ENCODE results near the gene IL1RAPL2. TPM values are rescaled to one million over a fixed set of nuclear protein-coding genes. Genes with fewer than 3 reads are reported as not detected.
"Not testable (repeated sequence)": the region's sequence is repeated elsewhere in the genome, so short reads cannot be mapped to it uniquely, and the experiment has no call there.

Gene IL1RAPL2
- total RNA-seq, 1 donor from 2014 or later: not detected

- no peaks in the 10 kb centered on the region for H3K9me3 Mint-ChIP-seq (ENCODE audit: low read depth)
- H3K36me3 Mint-ChIP-seq (ENCODE audit: low read depth): no peaks in the 10 kb centered on the region
- H3K4me1 Mint-ChIP-seq (ENCODE audit: low read depth): no peaks in the 10 kb centered on the region
- H3K27ac Mint-ChIP-seq (ENCODE audit: unreplicated experiment): no peak overlapping the region
- H3K27me3 Mint-ChIP-seq (ENCODE audit: low read depth): peaks cover 5% of the 10 kb centered on the region
- DNase-seq (ENCODE audit: low spot score): no peak
- no peak overlapping the region for H3K4me3 Mint-ChIP-seq (ENCODE audit: unreplicated experiment)
- no peak for TF ChIP-seq CTCF (IDR thresholded peaks at IDR 0.05)
These were observed 660.5 kb downstream of the IL1RAPL2 start for GRCh38 chrX:105226499-105226898.

- Mint-ChIP-seq H3K36me3 (ENCODE audit: low read depth) (no peaks in the 10 kb centered on the region), H3K4me3 (ENCODE audit: unreplicated experiment) (no peak overlapping the region), H3K4me1 (ENCODE audit: low read depth) (no peaks in the 10 kb centered on the region), H3K27me3 (ENCODE audit: low read depth) (peaks cover 2% of the 10 kb centered on the region), H3K9me3 (ENCODE audit: low read depth) (no peaks in the 10 kb centered on the region), H3K27ac (ENCODE audit: unreplicated experiment) (no peak overlapping the region)
- no peak for TF ChIP-seq CTCF (IDR thresholded peaks at IDR 0.05)
- DNase-seq (ENCODE audit: low spot score): no peak
These were observed 662.6 kb downstream of the IL1RAPL2 start for GRCh38 chrX:105228602-105229001.

GRCh38 chrX:105229146-105229545 is 663.1 kb downstream of the IL1RAPL2 start:
- Mint-ChIP-seq H3K27me3 (ENCODE audit: low read depth) (no peaks in the 10 kb centered on the region), H3K27ac (ENCODE audit: unreplicated experiment) (no peak overlapping the region), H3K36me3 (ENCODE audit: low read depth) (no peaks in the 10 kb centered on the region), H3K4me1 (ENCODE audit: low read depth) (no peaks in the 10 kb centered on the region), H3K9me3 (ENCODE audit: low read depth) (no peaks in the 10 kb centered on the region), H3K4me3 (ENCODE audit: unreplicated experiment) (no peak overlapping the region)
- no peak for DNase-seq (ENCODE audit: low spot score)
- TF ChIP-seq CTCF (IDR thresholded peaks at IDR 0.05): no peak

GRCh38 chrX:105237407-105237806 is 671.4 kb downstream of the IL1RAPL2 start:
- H3K27me3 Mint-ChIP-seq (ENCODE audit: low read depth); DNase-seq (ENCODE audit: low spot score); H3K27ac Mint-ChIP-seq (ENCODE audit: unreplicated experiment); H3K36me3 Mint-ChIP-seq (ENCODE audit: low read depth); H3K9me3 Mint-ChIP-seq (ENCODE audit: low read depth); H3K4me1 Mint-ChIP-seq (ENCODE audit: low read depth); H3K4me3 Mint-ChIP-seq (ENCODE audit: unreplicated experiment): not testable (repeated sequence)

- Mint-ChIP-seq H3K4me1 (ENCODE audit: low read depth) (no peaks in the 10 kb centered on the region), H3K4me3 (ENCODE audit: unreplicated experiment) (no peak overlapping the region), H3K36me3 (ENCODE audit: low read depth) (no peaks in the 10 kb centered on the region), H3K27me3 (ENCODE audit: low read depth) (no peaks in the 10 kb centered on the region), H3K27ac (ENCODE audit: unreplicated experiment) (no peak overlapping the region), H3K9me3 (ENCODE audit: low read depth) (peaks cover 4% of the 10 kb centered on the region)
- DNase-seq (ENCODE audit: low spot score): no peak
- no peak for TF ChIP-seq CTCF (IDR thresholded peaks at IDR 0.05)
These were observed 675.1 kb downstream of the IL1RAPL2 start for GRCh38 chrX:105241056-105241455.

GRCh38 chrX:105260291-105261043 is 694.5 kb downstream of the IL1RAPL2 start:
- Mint-ChIP-seq H3K4me1 (ENCODE audit: low read depth) (no peaks in the 10 kb centered on the region), H3K27ac (ENCODE audit: unreplicated experiment) (no peak overlapping the region), H3K36me3 (ENCODE audit: low read depth) (no peaks in the 10 kb centered on the region), H3K4me3 (ENCODE audit: unreplicated experiment) (no peak overlapping the region), H3K27me3 (ENCODE audit: low read depth) (no peaks in the 10 kb centered on the region), H3K9me3 (ENCODE audit: low read depth) (peaks cover 16% of the 10 kb centered on the region)
- no peak for TF ChIP-seq CTCF (IDR thresholded peaks at IDR 0.05)
- no peak for DNase-seq (ENCODE audit: low spot score)
